Smooth muscle cell (in vitro differentiated cells): ENCODE measurements around the gene PGBD1. TPM values are rescaled to one million over a fixed set of nuclear protein-coding genes. Genes with fewer than 3 reads are reported as not detected.

ENCODE experiments used
- DNase-seq: peaks from one replicate; lab custom pipeline; 2025; ENCODE audit not compliant: unreplicated experiment; lab: John Stamatoyannopoulos, UW
- H2AFZ ChIP-seq: fragments of 200-600 bp; sonication (generic); 2 replicates; pipeline ENCODE4 v1.6.0; 2016; ENCODE audit warnings: antibody characterized with exemption, low read depth, mild to moderate bottlenecking
- H3F3A ChIP-seq: fragments of 200-600 bp; sonication (generic); 2 replicates; pipeline ENCODE4 v1.6.0; 2017; ENCODE audit warnings: antibody characterized with exemption, low read depth
- H3K27ac ChIP-seq: fragments of 200-600 bp; sonication (generic); 2 replicates; pipeline ENCODE4 v1.5.1; 2016; ENCODE audit warnings: low read depth, mild to moderate bottlenecking
- H3K27me3 ChIP-seq: fragments of 200-600 bp; sonication (generic); 2 replicates; pipeline ENCODE4 v1.6.1; 2016; ENCODE audit warnings: low read depth, mild to moderate bottlenecking
- H3K36me3 ChIP-seq: fragments of 200-600 bp; sonication (generic); 2 replicates; pipeline ENCODE4 v1.5.1; 2016; ENCODE audit warnings: low read depth
- H3K4me1 ChIP-seq: fragments of 200-600 bp; sonication (generic); 2 replicates; pipeline ENCODE4 v1.5.1; 2016; ENCODE audit warnings: low read depth
- H3K4me2 ChIP-seq: fragments of 200-600 bp; sonication (generic); 2 replicates; pipeline ENCODE4 v1.6.0; 2016; ENCODE audit warnings: mild to moderate bottlenecking
- H3K4me3 ChIP-seq: fragments of 200-600 bp; sonication (generic); 2 replicates; pipeline ENCODE4 v1.5.1; 2016; ENCODE audit warnings: mild to moderate bottlenecking
- H3K79me2 ChIP-seq: fragments of 200-600 bp; sonication (generic); 2 replicates; pipeline ENCODE4 v1.6.0; 2016; ENCODE audit warnings: low read depth, mild to moderate bottlenecking
- H3K9ac ChIP-seq: fragments of 200-600 bp; sonication (generic); 2 replicates; pipeline ENCODE4 v1.6.0; 2016; ENCODE audit warnings: low read depth
- H3K9me3 ChIP-seq: fragments of 200-600 bp; sonication (generic); replicated peaks from 2 replicates; pipeline ENCODE4 v1.5.1; 2016; ENCODE audit warnings: low read depth
- H4K20me1 ChIP-seq: fragments of 200-600 bp; sonication (generic); 2 replicates; pipeline ENCODE4 v1.6.0; 2016; ENCODE audit warnings: low read depth
- WGBS: methylation state at CpG from one replicate; pipeline ENCODE4 v1.1.7; 2016; ENCODE audit warnings: low lambda C conversion rate; 5-methylcytosine and 5-hydroxymethylcytosine counted together
- polyA plus RNA-seq: library from polyadenylated mRNA; unstranded; fragments of >200 nt; fragmentation: Nextera tagmentation; extraction: Ambion mirVana; gene quantifications from 2 replicates; pipeline ENCODE4 v1.2.1, GENCODE V29; 2016
- total RNA-seq: library from RNA; depleted of rRNA; stranded (reverse); fragments of >200 nt; gene quantifications from 2 replicates; pipeline ENCODE4 v1.2.3, GENCODE V29; 2014
- TF ChIP-seq, protein P1 (sequence below): fragments of 200-600 bp; sonication (generic); IDR thresholded peaks from 2 replicates; pipeline ENCODE4 v1.5.1; 2017; ENCODE audit warnings: borderline replicate concordance, mild to moderate bottlenecking, antibody characterized with exemption; ENCODE audit not compliant: insufficient read depth, poor library complexity, severe bottlenecking

PGBD1 gene
- total and polyA plus RNA-seq, 2 experiments from 2014 or later: 9.7 to 15.1 TPM

DNA sequence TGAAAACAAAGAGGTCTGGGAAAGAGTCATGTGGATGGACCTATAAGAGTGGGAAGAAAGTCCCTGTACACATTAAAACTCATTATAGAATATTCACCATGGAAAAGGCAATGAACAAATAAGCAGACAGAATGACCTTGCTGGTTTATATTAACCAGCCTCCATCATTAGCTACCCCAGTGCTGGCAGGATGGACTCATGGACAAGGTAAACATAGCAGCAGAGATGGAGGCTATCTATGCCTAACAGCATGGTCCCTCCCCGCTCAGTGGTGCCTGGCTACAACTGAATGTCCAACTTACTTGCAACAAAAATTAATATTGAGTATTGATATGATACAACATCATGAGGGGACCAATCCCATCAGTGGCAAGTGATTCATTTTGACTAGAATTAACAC, 63.8 kb downstream of the PGBD1 start:
- Histone ChIP-seq H3K27ac (no peak overlapping the region), H3K27me3 (peaks cover 25% of the 10 kb centered on the region), H3K4me2 (no peak overlapping the region), H3K9me3 (no peaks in the 10 kb centered on the region), H3F3A (no peaks in the 10 kb centered on the region), H3K9ac (no peak overlapping the region), H3K4me3 (no peak overlapping the region), H3K36me3 (no peaks in the 10 kb centered on the region), H2AFZ (no peak overlapping the region), H3K4me1 (no peaks in the 10 kb centered on the region), H4K20me1 (no peaks in the 10 kb centered on the region), H3K79me2 (peaks cover 2% of the 10 kb centered on the region)
- no peak for DNase-seq
- 93% methylated on average over 1 of the region's 1 CpG for WGBS
- TF ChIP-seq, protein P1, sequence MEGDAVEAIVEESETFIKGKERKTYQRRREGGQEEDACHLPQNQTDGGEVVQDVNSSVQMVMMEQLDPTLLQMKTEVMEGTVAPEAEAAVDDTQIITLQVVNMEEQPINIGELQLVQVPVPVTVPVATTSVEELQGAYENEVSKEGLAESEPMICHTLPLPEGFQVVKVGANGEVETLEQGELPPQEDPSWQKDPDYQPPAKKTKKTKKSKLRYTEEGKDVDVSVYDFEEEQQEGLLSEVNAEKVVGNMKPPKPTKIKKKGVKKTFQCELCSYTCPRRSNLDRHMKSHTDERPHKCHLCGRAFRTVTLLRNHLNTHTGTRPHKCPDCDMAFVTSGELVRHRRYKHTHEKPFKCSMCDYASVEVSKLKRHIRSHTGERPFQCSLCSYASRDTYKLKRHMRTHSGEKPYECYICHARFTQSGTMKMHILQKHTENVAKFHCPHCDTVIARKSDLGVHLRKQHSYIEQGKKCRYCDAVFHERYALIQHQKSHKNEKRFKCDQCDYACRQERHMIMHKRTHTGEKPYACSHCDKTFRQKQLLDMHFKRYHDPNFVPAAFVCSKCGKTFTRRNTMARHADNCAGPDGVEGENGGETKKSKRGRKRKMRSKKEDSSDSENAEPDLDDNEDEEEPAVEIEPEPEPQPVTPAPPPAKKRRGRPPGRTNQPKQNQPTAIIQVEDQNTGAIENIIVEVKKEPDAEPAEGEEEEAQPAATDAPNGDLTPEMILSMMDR: no peak

DNA sequence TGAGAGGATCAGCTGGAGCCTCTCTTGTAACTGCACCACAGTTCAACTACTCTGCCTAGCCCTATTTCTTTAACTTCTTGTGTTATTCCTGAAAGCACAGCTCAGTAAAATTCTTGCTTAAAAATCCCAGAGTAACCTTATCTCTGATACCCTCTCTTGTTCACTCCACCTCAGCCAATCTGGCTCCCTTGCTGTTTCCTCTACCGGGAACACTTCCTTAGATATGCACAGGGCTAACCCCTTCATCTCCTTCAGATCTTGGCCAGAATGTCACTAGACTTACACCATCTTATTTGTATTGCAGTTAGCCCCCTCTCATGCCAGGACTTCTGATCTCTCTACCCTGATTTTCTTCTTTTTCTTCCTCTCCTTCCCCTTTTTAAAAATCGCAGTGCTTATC, 65.7 kb downstream of the PGBD1 start:
- Histone ChIP-seq H3K9me3 (no peaks in the 10 kb centered on the region), H3K36me3 (no peaks in the 10 kb centered on the region), H3F3A (no peaks in the 10 kb centered on the region), H3K27me3 (peaks cover 25% of the 10 kb centered on the region), H3K9ac (no peak overlapping the region), H4K20me1 (no peaks in the 10 kb centered on the region), H3K27ac (no peak overlapping the region), H3K4me2 (no peak overlapping the region), H2AFZ (no peak overlapping the region), H3K79me2 (peaks cover 21% of the 10 kb centered on the region), H3K4me3 (no peak overlapping the region), H3K4me1 (peaks cover 8% of the 10 kb centered on the region)
- DNase-seq: no peak
- TF ChIP-seq, protein P1: no peak
- WGBS: 29% methylated on average over 2 of the region's 2 CpGs

DNA sequence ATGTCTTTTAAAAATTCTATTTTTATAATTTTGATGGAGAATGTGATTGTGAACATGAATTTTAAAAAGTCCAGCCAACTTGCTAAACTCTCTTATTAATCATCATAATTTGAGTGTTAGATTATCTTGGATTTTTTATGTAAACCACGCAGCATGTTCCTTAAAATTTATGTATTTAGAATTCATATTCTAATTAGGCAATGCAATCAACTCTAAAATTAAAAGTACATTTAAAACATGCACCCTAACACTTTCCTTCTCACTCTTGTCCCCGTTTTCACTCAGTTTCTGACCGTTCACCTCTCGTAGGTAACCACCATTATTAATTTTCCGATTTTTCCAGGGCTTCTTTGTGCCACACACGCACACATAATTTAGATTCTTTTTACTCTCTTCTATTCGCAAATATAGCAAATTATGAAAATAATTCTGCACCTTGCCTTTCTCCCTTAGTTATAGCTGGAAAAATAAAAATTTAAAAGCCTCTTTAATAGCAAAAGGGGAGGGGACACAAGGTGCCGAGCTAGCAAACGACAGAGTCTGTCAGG, 68.0 kb downstream of the PGBD1 start:
- Histone ChIP-seq H2AFZ (peak overlapping the region; percentile 90), H3K4me3 (peak overlapping the region; percentile 74), H3K27ac (no peak overlapping the region), H3K4me1 (peaks cover 8% of the 10 kb centered on the region), H4K20me1 (no peaks in the 10 kb centered on the region), H3K9me3 (no peaks in the 10 kb centered on the region), H3K9ac (peak overlapping the region; percentile 70), H3K27me3 (peaks cover 25% of the 10 kb centered on the region), H3K4me2 (peak overlapping the region; percentile 88), H3K36me3 (no peaks in the 10 kb centered on the region), H3K79me2 (peaks cover 27% of the 10 kb centered on the region), H3F3A (no peaks in the 10 kb centered on the region)
- TF ChIP-seq, protein P1: no peak
- DNase-seq: no peak
- 4% methylated on average over 9 of the region's 9 CpGs for WGBS

DNA sequence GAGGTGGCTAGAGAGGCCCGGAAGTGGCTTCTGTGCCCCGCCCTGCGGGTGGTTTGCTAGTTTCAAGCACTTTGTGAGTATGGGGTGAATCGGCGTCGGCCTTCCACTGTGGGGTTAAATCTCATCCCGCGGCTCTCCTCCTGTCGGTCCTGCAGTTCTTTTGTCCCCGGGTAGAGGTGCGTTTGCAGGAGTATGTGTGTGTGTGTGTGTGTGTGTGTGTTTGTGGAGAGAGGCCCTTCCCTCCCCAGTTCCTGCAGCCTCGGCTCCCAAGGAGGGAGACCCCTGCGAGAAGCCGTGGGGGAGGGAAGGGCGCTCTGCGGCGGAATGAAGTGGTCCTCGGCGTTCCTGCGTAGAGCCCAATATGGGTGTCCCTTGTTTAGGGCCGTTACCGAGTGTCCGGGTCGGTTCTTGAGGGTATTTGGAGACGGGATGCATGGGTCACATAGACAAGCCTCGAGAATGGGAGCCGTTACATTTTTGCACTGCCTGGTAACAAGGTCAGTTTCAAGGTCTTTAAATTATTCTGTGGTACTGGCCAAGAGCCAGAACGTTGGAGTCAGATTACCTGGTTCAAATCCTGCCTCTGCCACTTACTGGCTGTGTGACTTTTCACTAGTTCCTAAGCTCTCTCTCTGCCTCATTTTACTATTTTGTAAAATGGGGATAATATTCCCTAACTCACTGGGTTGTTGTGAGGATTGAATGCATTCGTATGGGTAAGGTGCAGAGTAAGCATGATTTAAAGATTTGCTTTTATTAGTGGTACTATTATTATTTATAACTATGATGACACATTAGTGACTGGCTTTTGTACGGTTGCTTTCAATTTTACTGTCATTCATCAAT, 68.7 kb downstream of the PGBD1 start, which contains the start of gene ZKSCAN3:
TSS of gene ZKSCAN3 (plus strand) at position 56 of the 846 bp plus-strand sequence. CDS start 9,640 bp downstream, outside the sequence.
- Histone ChIP-seq H3K4me1 (peaks cover 8% of the 10 kb centered on the region), H3K27me3 (peaks cover 25% of the 10 kb centered on the region), H3K36me3 (no peaks in the 10 kb centered on the region), H2AFZ (peak within 1 kb of the TSS; percentile 90), H3K4me3 (peak within 1 kb of the TSS; percentile 74), H3F3A (no peaks in the 10 kb centered on the region), H3K9ac (peak within 1 kb of the TSS; percentile 70), H3K4me2 (peak within 1 kb of the TSS; percentile 88), H4K20me1 (peaks cover 1% of the 10 kb centered on the region), H3K79me2 (peaks cover 27% of the 10 kb centered on the region), H3K9me3 (no peaks in the 10 kb centered on the region), H3K27ac (no peak within 1 kb of the TSS)
- TF ChIP-seq, protein P1: no peak
- DNase-seq: peak; percentile 16
- 4% methylated on average over 28 of the region's 30 CpGs for WGBS
